ENCODE data around the gene PAQR5. TPM values are rescaled to one million over a fixed set of nuclear protein-coding genes. Genes with fewer than 3 reads are reported as not detected.
A peak's percentile ranks its signal among the peaks of the same experiment; 100 is the strongest.

Gene PAQR5
- total RNA-seq, 4 donors from 2014 or later, result 6.4 to 39.8 (median 14.4) TPM

- H3K27me3 ChIP-seq, result no peaks in the 10 kb centered on the region
- DNase-seq, result no peak
- intact Hi-C loops (cut with DNase I), result no loop called here
- WGBS, 2 donors, result 59 to 70% methylated on average over 7 of the region's 7 CpGs
- TF ChIP-seq, protein P1, sequence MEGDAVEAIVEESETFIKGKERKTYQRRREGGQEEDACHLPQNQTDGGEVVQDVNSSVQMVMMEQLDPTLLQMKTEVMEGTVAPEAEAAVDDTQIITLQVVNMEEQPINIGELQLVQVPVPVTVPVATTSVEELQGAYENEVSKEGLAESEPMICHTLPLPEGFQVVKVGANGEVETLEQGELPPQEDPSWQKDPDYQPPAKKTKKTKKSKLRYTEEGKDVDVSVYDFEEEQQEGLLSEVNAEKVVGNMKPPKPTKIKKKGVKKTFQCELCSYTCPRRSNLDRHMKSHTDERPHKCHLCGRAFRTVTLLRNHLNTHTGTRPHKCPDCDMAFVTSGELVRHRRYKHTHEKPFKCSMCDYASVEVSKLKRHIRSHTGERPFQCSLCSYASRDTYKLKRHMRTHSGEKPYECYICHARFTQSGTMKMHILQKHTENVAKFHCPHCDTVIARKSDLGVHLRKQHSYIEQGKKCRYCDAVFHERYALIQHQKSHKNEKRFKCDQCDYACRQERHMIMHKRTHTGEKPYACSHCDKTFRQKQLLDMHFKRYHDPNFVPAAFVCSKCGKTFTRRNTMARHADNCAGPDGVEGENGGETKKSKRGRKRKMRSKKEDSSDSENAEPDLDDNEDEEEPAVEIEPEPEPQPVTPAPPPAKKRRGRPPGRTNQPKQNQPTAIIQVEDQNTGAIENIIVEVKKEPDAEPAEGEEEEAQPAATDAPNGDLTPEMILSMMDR (IDR thresholded peaks at IDR 0.05), result no peak
- no peak for TF ChIP-seq POLR2A (IDR thresholded peaks at IDR 0.05)
- H3K36me3 ChIP-seq, result no peaks in the 10 kb centered on the region
- H3K9me3 ChIP-seq, result no peaks in the 10 kb centered on the region
- H3K27ac ChIP-seq, result peak overlapping the region in 1 of 4 donors; percentile 63
- H3K4me3 ChIP-seq, result no peak overlapping the region
- peaks cover 0 to 57% (median 0%) of the 10 kb centered on the region in 3 donors for H3K4me1 ChIP-seq
These were observed 41.7 kb downstream of the PAQR5 start for GRCh38 chr15:69340243-69340900.

GRCh38 chr15:69341356-69341755 lies 42.6 kb downstream of the PAQR5 start:
- Histone ChIP-seq H3K9me3 (no peaks in the 10 kb centered on the region), H3K27ac (peak overlapping the region in 1 of 4 donors; percentile 63), H3K4me3 (no peak overlapping the region), H3K36me3 (no peaks in the 10 kb centered on the region), H3K4me1 (peaks cover 0 to 57% (median 0%) of the 10 kb centered on the region in 3 donors), H3K27me3 (no peaks in the 10 kb centered on the region)
- TF ChIP-seq, protein P1 (IDR thresholded peaks at IDR 0.05), result no peak
- TF ChIP-seq POLR2A (IDR thresholded peaks at IDR 0.05), result no peak
- 43 to 86% methylated on average over 3 of the region's 3 CpGs for WGBS, 2 donors
- intact Hi-C loops (cut with DNase I), result no loop called here
- DNase-seq, result no peak

- no peak for DNase-seq
- Histone ChIP-seq H3K4me1 (peaks cover 0 to 49% (median 0%) of the 10 kb centered on the region in 3 donors), H3K9me3 (no peaks in the 10 kb centered on the region), H3K4me3 (no peak overlapping the region), H3K36me3 (no peaks in the 10 kb centered on the region), H3K27me3 (no peaks in the 10 kb centered on the region), H3K27ac (no peak overlapping the region)
- WGBS, 2 donors, result 47 to 75% methylated on average over 2 to 3 of the region's 3 CpGs
- intact Hi-C loops (cut with DNase I), result no loop called here
- TF ChIP-seq POLR2A (IDR thresholded peaks at IDR 0.05), result no peak
- TF ChIP-seq, protein P1 (IDR thresholded peaks at IDR 0.05), result no peak
These were observed 43.9 kb downstream of the PAQR5 start for GRCh38 chr15:69342460-69343076.

- 13 to 19% methylated on average over 2 of the region's 2 CpGs for WGBS, 2 donors
- TF ChIP-seq POLR2A (IDR thresholded peaks at IDR 0.05), result no peak
- Histone ChIP-seq H3K4me3 (no peak overlapping the region), H3K27ac (no peak overlapping the region), H3K27me3 (no peaks in the 10 kb centered on the region), H3K4me1 (peaks cover 0 to 43% (median 0%) of the 10 kb centered on the region in 3 donors), H3K9me3 (no peaks in the 10 kb centered on the region), H3K36me3 (no peaks in the 10 kb centered on the region)
- DNase-seq, result no peak
- intact Hi-C loops (cut with DNase I), result no loop called here
These were observed 44.4 kb downstream of the PAQR5 start for GRCh38 chr15:69343133-69343532.

- H3K4me1 ChIP-seq, result peaks cover 0 to 33% (median 0%) of the 10 kb centered on the region in 3 donors
- intact Hi-C loops (cut with DNase I), result no loop called here
- 77 to 84% methylated on average over 2 of the region's 2 CpGs for WGBS, 2 donors
- TF ChIP-seq POLR2A (IDR thresholded peaks at IDR 0.05), result no peak
- TF ChIP-seq, protein P1 (IDR thresholded peaks at IDR 0.05), result no peak
- H3K27me3 ChIP-seq, result no peaks in the 10 kb centered on the region
- H3K4me3 ChIP-seq, result no peak overlapping the region
- H3K36me3 ChIP-seq, result no peaks in the 10 kb centered on the region
- no peaks in the 10 kb centered on the region for H3K9me3 ChIP-seq
- H3K27ac ChIP-seq, result no peak overlapping the region
- DNase-seq, result no peak
These were observed 45.5 kb downstream of the PAQR5 start for GRCh38 chr15:69344238-69344637.
